DOHH2 (cell line): Measurements from ENCODE around the gene TFF1.

Experiments used
- H3F3A ChIP-seq: fragments of 200-600 bp; sonication (generic), shearing (Covaris generic); 2 replicates; pipeline ENCODE4 v1.6.0; 2016; ENCODE audit warnings: antibody characterized with exemption, mild to moderate bottlenecking; ENCODE audit not compliant: control insufficient read depth, insufficient read depth
- H3K27ac ChIP-seq: fragments of 200-600 bp; sonication (generic); 2 replicates; pipeline ENCODE4 v1.5.1; 2014; ENCODE audit warnings: low read depth, mild to moderate bottlenecking, low read length, moderate library complexity
- H3K27me3 ChIP-seq: fragments of 200-600 bp; sonication (generic); 2 replicates; pipeline ENCODE4 v1.6.1; 2014; ENCODE audit warnings: mild to moderate bottlenecking, low read length, mixed read lengths; ENCODE audit not compliant: control insufficient read depth
- H3K36me3 ChIP-seq: fragments of 200-600 bp; sonication (generic); 2 replicates; pipeline ENCODE4 v1.6.1; 2014; ENCODE audit warnings: mild to moderate bottlenecking, low read length, moderate library complexity, mixed read lengths; ENCODE audit not compliant: control insufficient read depth
- H3K4me1 ChIP-seq: fragments of 200-600 bp; sonication (generic); 2 replicates; pipeline ENCODE4 v1.6.1; 2014; ENCODE audit warnings: mild to moderate bottlenecking, low read length, mixed read lengths; ENCODE audit not compliant: control insufficient read depth
- H3K4me2 ChIP-seq: fragments of 200-600 bp; sonication (generic); 2 replicates; pipeline ENCODE4 v1.6.0; 2014; ENCODE audit warnings: mild to moderate bottlenecking, low read length, moderate library complexity
- H3K4me3 ChIP-seq: fragments of 200-600 bp; sonication (generic); 2 replicates; pipeline ENCODE4 v1.5.1; 2014; ENCODE audit warnings: mild to moderate bottlenecking, low read length, mixed read lengths
- H3K79me2 ChIP-seq: fragments of 200-600 bp; sonication (generic); 2 replicates; pipeline ENCODE4 v1.6.1; 2014; ENCODE audit warnings: mild to moderate bottlenecking, low read length, mixed read lengths; ENCODE audit not compliant: control insufficient read depth
- H3K9me2 ChIP-seq: fragments of 200-600 bp; sonication (generic); replicated peaks from 2 replicates; pipeline ENCODE4 v1.6.1; 2014; ENCODE audit warnings: mild to moderate bottlenecking, low read length, mixed read lengths; ENCODE audit not compliant: control insufficient read depth
- H3K9me3 ChIP-seq: fragments of 200-600 bp; sonication (generic); 2 replicates; pipeline ENCODE4 v1.6.1; 2014; ENCODE audit warnings: antibody characterized with exemption, low read length, mixed read lengths; ENCODE audit not compliant: control insufficient read depth, insufficient read depth
- H4K20me1 ChIP-seq: fragments of 200-600 bp; sonication (generic); 2 replicates; pipeline ENCODE4 v1.6.0; 2014; ENCODE audit warnings: low read depth, mild to moderate bottlenecking, antibody characterized with exemption, low read length, moderate library complexity; ENCODE audit not compliant: control insufficient read depth, insufficient read depth
- EZH2phosphoT487 ChIP-seq: fragments of 200-600 bp; sonication (generic); IDR thresholded peaks from 2 replicates; pipeline ENCODE4 v1.6.1; 2017; ENCODE audit warnings: borderline replicate concordance, mild to moderate bottlenecking, antibody characterized with exemption, low read length, moderate library complexity, mixed read lengths
- TF ChIP-seq, protein P1 (sequence below): fragments of 200-600 bp; sonication (generic); IDR thresholded peaks from one replicate; pipeline ENCODE4 v1.5.1; 2014; ENCODE audit warnings: antibody characterized with exemption, mild to moderate bottlenecking, low read depth, low read length; ENCODE audit not compliant: poor library complexity, severe bottlenecking

The TFF1 gene

DNA sequence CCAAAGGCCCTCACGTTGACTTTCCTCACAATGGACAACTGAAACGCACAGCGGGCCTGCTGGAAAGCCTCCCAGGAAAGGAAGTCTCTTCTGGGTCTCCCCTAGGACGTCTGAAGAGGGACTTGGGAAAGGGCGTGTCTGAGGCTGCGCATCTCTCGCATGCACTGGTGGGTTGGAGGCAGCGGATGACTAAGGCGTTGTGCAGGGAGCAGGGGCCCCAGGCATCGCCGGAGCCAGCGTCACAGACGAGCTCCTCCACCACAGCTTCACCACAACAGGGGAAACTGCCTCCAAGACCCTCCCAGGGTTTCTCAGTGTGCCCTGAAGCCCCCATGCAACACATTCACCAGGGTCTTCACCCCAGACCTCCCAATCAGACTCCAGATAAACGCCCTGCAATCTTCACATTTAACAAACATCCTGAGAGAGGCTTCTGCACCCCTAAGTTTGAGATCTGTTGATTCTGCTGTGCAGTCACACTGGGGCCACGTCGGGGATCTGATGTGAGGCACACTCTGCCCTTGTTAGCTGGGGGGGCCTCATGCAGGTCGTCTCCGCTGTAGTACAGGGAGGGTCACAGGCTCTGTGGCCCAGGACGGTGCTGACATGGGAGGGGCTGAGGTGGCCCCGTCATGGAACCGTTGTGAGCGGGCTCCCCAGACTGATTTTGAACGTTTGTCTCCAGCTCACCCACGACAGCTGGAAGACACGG is 7.0 kb upstream of the TFF1 start:
- no peaks in the 10 kb centered on the region for H3K4me1 ChIP-seq
- peaks cover 18% of the 10 kb centered on the region for H3K27me3 ChIP-seq
- no peak overlapping the region for H3K4me2 ChIP-seq

DNA sequence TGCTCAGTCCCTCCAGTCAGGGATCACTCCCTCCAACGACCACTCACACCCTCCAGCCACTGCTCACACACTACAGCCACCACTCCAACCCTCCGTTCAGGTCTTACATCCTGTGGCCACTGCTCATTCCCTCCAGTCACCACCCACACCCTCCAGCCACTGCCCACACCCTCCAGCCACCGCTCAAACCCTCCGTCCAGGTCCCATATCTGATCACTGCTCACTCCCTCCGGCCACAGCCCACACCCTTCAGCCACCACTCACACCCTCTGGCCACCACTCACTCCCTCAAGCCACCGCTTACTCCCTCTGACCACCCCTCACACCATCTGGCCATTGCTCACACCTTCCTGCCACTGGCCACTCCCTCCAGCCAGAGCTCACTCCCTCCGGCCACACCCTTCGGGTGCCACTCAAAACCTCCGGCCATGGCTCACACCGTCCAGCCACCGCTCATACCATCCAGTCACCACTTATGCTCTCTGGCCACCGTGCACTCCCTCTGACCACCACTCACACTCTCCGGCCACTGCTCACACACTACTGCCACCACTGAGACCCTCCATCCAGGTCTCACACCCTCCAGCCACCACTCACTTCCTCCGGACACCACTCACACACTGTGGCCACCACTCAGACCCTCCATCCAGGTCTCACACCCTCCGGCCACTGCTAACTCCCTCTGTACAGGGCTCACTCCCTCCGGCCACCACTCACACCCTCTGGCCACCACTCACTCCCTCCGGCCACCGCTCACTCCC is 4.7 kb upstream of the TFF1 start:
- no peaks in the 10 kb centered on the region for H3F3A ChIP-seq
- no peaks in the 10 kb centered on the region for H3K36me3 ChIP-seq
- no peak overlapping the region for H3K4me2 ChIP-seq
- TF ChIP-seq EZH2phosphoT487, result no peak
- TF ChIP-seq, protein P1, sequence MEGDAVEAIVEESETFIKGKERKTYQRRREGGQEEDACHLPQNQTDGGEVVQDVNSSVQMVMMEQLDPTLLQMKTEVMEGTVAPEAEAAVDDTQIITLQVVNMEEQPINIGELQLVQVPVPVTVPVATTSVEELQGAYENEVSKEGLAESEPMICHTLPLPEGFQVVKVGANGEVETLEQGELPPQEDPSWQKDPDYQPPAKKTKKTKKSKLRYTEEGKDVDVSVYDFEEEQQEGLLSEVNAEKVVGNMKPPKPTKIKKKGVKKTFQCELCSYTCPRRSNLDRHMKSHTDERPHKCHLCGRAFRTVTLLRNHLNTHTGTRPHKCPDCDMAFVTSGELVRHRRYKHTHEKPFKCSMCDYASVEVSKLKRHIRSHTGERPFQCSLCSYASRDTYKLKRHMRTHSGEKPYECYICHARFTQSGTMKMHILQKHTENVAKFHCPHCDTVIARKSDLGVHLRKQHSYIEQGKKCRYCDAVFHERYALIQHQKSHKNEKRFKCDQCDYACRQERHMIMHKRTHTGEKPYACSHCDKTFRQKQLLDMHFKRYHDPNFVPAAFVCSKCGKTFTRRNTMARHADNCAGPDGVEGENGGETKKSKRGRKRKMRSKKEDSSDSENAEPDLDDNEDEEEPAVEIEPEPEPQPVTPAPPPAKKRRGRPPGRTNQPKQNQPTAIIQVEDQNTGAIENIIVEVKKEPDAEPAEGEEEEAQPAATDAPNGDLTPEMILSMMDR, result no peak
- H3K27me3 ChIP-seq, result peaks cover 18% of the 10 kb centered on the region
- H4K20me1 ChIP-seq, result no peaks in the 10 kb centered on the region
- H3K79me2 ChIP-seq, result no peaks in the 10 kb centered on the region
- H3K4me1 ChIP-seq, result peaks cover 2% of the 10 kb centered on the region; the same call in 1 of the 2 replicates
- H3K4me3 ChIP-seq, result no peak overlapping the region
- H3K9me2 ChIP-seq, result no peaks in the 10 kb centered on the region
- H3K27ac ChIP-seq, result no peak overlapping the region
- no peaks in the 10 kb centered on the region for H3K9me3 ChIP-seq

More for the DNA sequence above, 7.0 kb upstream of the TFF1 start:
- H3K36me3 ChIP-seq, result no peaks in the 10 kb centered on the region
- no peaks in the 10 kb centered on the region for H3F3A ChIP-seq
- no peaks in the 10 kb centered on the region for H4K20me1 ChIP-seq
- H3K4me3 ChIP-seq, result no peak overlapping the region
- H3K9me3 ChIP-seq, result no peaks in the 10 kb centered on the region
- H3K9me2 ChIP-seq, result no peaks in the 10 kb centered on the region
- TF ChIP-seq EZH2phosphoT487, result no peak
- TF ChIP-seq, protein P1, result no peak
- H3K79me2 ChIP-seq, result no peaks in the 10 kb centered on the region
- H3K27ac ChIP-seq, result no peak overlapping the region

DNA sequence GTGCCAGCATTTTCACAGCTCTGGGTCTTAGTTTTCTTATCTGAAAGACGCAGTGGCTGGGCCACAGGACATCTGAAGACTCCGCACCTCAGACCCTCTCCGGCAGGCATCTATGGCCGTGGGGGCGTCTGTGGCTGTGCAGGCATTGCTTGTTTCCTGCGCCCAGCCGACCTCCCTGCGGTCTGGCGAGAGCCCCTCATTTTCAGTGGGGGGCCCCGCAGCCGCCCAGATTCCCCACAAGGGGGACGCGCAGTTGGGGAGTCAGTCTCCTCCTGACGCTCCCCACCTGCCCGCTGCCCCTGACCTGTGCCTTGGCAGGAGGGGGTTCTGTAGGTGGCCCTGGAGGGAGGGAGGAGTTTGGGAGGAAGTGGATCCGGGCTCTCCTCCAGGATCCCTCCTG is 3.5 kb upstream of the TFF1 start:
- Histone ChIP-seq H3K4me1 (peaks cover 6% of the 10 kb centered on the region; the same call in 1 of the 2 replicates), H3K36me3 (no peaks in the 10 kb centered on the region), H3F3A (no peaks in the 10 kb centered on the region), H3K79me2 (no peaks in the 10 kb centered on the region), H4K20me1 (no peaks in the 10 kb centered on the region), H3K4me2 (no peak overlapping the region), H3K4me3 (no peak overlapping the region), H3K9me2 (no peaks in the 10 kb centered on the region), H3K27ac (no peak overlapping the region), H3K27me3 (peaks cover 15% of the 10 kb centered on the region), H3K9me3 (no peaks in the 10 kb centered on the region)
- TF ChIP-seq, protein P1, result peak; percentile 9
- no peak for TF ChIP-seq EZH2phosphoT487
